IMR-90 (cell line): ENCODE measurements around the gene BCS1L. TPM values are rescaled to one million over a fixed set of nuclear protein-coding genes. Genes with fewer than 3 reads are reported as not detected.
A peak's percentile ranks its signal among the peaks of the same experiment; 100 is the strongest.

Experiments used
- ATAC-seq: fragments of 200-7000 bp; cut with Tn5 transposase; 2 replicates; pipeline ENCODE4 v1.9.1; 2020; ENCODE audit warnings: low read depth, mild to moderate bottlenecking, moderate library complexity
- BruUV-seq: library from RNA; stranded (reverse); fragments of 400-500 nt; replicated peaks from 2 replicates; lab custom pipeline; 2021; lab: Mats Ljungman, UMichigan
- CTCF ChIA-PET: fragments of 300-600 bp; formaldehyde crosslinking; extraction: SDS; loops from one replicate; lab custom pipeline; 2021; ENCODE audit warnings: antibody characterized with exemption; lab: Yijun Ruan, JAX
- POLR2A ChIA-PET: fragments of 300-600 bp; sonication (Branson Sonifier 250); formaldehyde crosslinking; loops from one replicate; lab custom pipeline; 2022; ENCODE audit warnings: antibody characterized with exemption; ENCODE audit not compliant: unreplicated experiment; lab: Charles Lee
- DNase-seq: peaks from one replicate; pipeline ENCODE4 v3.0.0; 2013
- H2AFZ ChIP-seq: replicated peaks from 2 replicates; pipeline ENCODE3; 2013; ENCODE audit warnings: low read length, mild to moderate bottlenecking; ENCODE audit not compliant: poor library complexity
- H2AK5ac ChIP-seq: 2 replicates; pipeline ENCODE4 v1.6.1; 2013; ENCODE audit warnings: low read depth, low read length, inconsistent platforms
- H2AK9ac ChIP-seq: replicated peaks from 2 replicates; pipeline ENCODE3; 2013; ENCODE audit warnings: mild to moderate bottlenecking, low read depth, low read length, moderate library complexity; ENCODE audit not compliant: poor library complexity
- H2BK120ac ChIP-seq: 2 replicates; pipeline ENCODE4 v1.6.1; 2013; ENCODE audit warnings: low read depth, low read length, inconsistent platforms
- H2BK15ac ChIP-seq: 3 replicates; pipeline ENCODE4 v1.6.1; 2013; ENCODE audit warnings: low read depth, low read length, inconsistent platforms
- H2BK20ac ChIP-seq: 2 replicates; pipeline ENCODE4 v1.6.1; 2013; ENCODE audit warnings: low read depth, mild to moderate bottlenecking, inconsistent platforms, low read length, moderate library complexity
- H2BK5ac ChIP-seq: 2 replicates; pipeline ENCODE4 v1.6.1; 2013; ENCODE audit warnings: mild to moderate bottlenecking, low read depth, low read length, inconsistent platforms; ENCODE audit not compliant: poor library complexity, severe bottlenecking
- H3K14ac ChIP-seq: replicated peaks from 2 replicates; pipeline ENCODE4 v1.6.1; 2013; ENCODE audit warnings: low read depth, low read length, inconsistent platforms
- H3K18ac ChIP-seq: 2 replicates; pipeline ENCODE4 v1.6.1; 2013; ENCODE audit warnings: low read depth, low read length, control low read depth
- H3K23ac ChIP-seq: 2 replicates; pipeline ENCODE4 v1.6.1; 2013; ENCODE audit warnings: low read depth, low read length, inconsistent platforms
- H3K27ac ChIP-seq: 2 replicates; pipeline ENCODE4 v1.5.1; 2013; ENCODE audit warnings: mild to moderate bottlenecking, control low read depth, low read length; ENCODE audit not compliant: insufficient read depth
- H3K27me3 ChIP-seq: 2 replicates; pipeline ENCODE4 v1.6.1; 2013; ENCODE audit warnings: low read length; ENCODE audit not compliant: control insufficient read depth, insufficient read depth
- H3K36me3 ChIP-seq: 2 replicates; pipeline ENCODE4 v1.6.1; 2013; ENCODE audit warnings: low read length, mixed read lengths; ENCODE audit not compliant: control insufficient read depth, insufficient read depth
- H3K4ac ChIP-seq: 2 replicates; pipeline ENCODE4 v1.6.1; 2013; ENCODE audit warnings: low read depth, low read length, inconsistent platforms
- H3K4me1 ChIP-seq: 2 replicates; pipeline ENCODE4 v1.6.1; 2013; ENCODE audit warnings: low read length, mixed read lengths; ENCODE audit not compliant: control insufficient read depth, insufficient read depth
- H3K4me2 ChIP-seq: 2 replicates; pipeline ENCODE4 v1.6.1; 2013; ENCODE audit warnings: low read depth, mild to moderate bottlenecking, control low read depth, low read length, moderate library complexity
- H3K4me3 ChIP-seq: 2 replicates; pipeline ENCODE4 v1.5.1; 2013; ENCODE audit warnings: low read depth, mild to moderate bottlenecking, control low read depth, low read length, moderate library complexity; ENCODE audit not compliant: insufficient read depth
- H3K56ac ChIP-seq: 2 replicates; pipeline ENCODE4 v1.6.1; 2013; ENCODE audit warnings: low read length, inconsistent platforms; ENCODE audit not compliant: insufficient read depth; ENCODE audit errors: extremely low read depth
- H3K79me1 ChIP-seq, 2 experiments: 2 replicates each; pipeline ENCODE4 v1.6.1; 2013; ENCODE audit warnings: low read length in 2 of 2, inconsistent platforms in 1 of 2, low read depth in 1 of 2
- H3K9ac ChIP-seq: 2 replicates; pipeline ENCODE4 v1.6.1; 2013; ENCODE audit warnings: low read depth, low read length, control low read depth
- H3K9me1 ChIP-seq: 2 replicates; pipeline ENCODE4 v1.6.1; 2013; ENCODE audit warnings: low read length, inconsistent platforms; ENCODE audit not compliant: insufficient read depth
- H3K9me3 ChIP-seq: 2 replicates; pipeline ENCODE4 v1.6.1; 2013; ENCODE audit warnings: low read length; ENCODE audit not compliant: control insufficient read depth, insufficient read depth
- H4K20me1 ChIP-seq: 2 replicates; pipeline ENCODE4 v1.6.1; 2013; ENCODE audit warnings: low read length, inconsistent platforms; ENCODE audit not compliant: insufficient read depth
- H4K5ac ChIP-seq: 2 replicates; pipeline ENCODE4 v1.6.1; 2013; ENCODE audit warnings: mild to moderate bottlenecking, low read depth, low read length, control low read depth
- H4K8ac ChIP-seq, 2 experiments: 2 replicates each; pipeline ENCODE4 v1.6.1; 2013; ENCODE audit warnings: low read depth in 2 of 2, low read length in 2 of 2, control low read depth in 1 of 2, inconsistent platforms in 1 of 2
- H4K91ac ChIP-seq: 2 replicates; pipeline ENCODE4 v1.6.1; 2013; ENCODE audit warnings: low read depth, low read length, inconsistent platforms; ENCODE audit not compliant: insufficient read depth
- BHLHE40 ChIP-seq: fragments of 150-350 bp; IDR thresholded peaks from 2 replicates; pipeline ENCODE4 v1.6.1; 2016; ENCODE audit warnings: mild to moderate bottlenecking, low read depth, low read length
- MAFK ChIP-seq: IDR thresholded peaks from 2 replicates; pipeline ENCODE4 v1.6.1; 2012; ENCODE audit warnings: low read depth, low read length, improper control_type of control experiment
- POLR2A ChIP-seq: IDR thresholded peaks from 2 replicates; pipeline ENCODE4 v1.6.1; 2012; ENCODE audit warnings: mild to moderate bottlenecking, low read depth, low read length
- WGBS, 2 experiments: methylation state at CpG; one replicate each; pipeline versions ENCODE4 v1.1.5 to v1.1.7; 2013; ENCODE audit warnings: missing lambda C conversion rate in 2 of 2; ENCODE audit not compliant: insufficient read length in 1 of 2; ENCODE audit errors: extremely low coverage in 2 of 2; 5-methylcytosine and 5-hydroxymethylcytosine counted together
- dilution Hi-C: fragments of 300-500 bp; cut with HindIII; formaldehyde crosslinking; loops from one replicate; pipeline ENCODE4 v1.14.3; 2018; ENCODE audit warnings: low sequenced_read_pairs; ENCODE audit not compliant: unreplicated experiment
- in situ Hi-C: fragments of 300-500 bp; cut with MboI; formaldehyde crosslinking; loops from 3 replicates; pipeline ENCODE4 v1.14.3; 2019; ENCODE audit warnings: low sequenced_read_pairs, inconsistent platforms, mixed read lengths
- intact Hi-C: fragments of 100-400 bp; cut with micrococcal nuclease; formaldehyde crosslinking; loops from 2 replicates; pipeline ENCODE4 v1.10.0; 2022
- polyA plus RNA-seq, 3 experiments: library from polyadenylated mRNA; depleted of rRNA; stranded (reverse); fragments of >200 nt; gene quantifications; 2 replicates each; pipeline ENCODE4 v1.2.3, GENCODE V29; 2012; ENCODE audit warnings: low replicate concordance in 1 of 3
- total RNA-seq: library from RNA; depleted of rRNA; stranded (reverse); fragments of >200 nt; gene quantifications from 2 replicates; pipeline ENCODE4 v1.2.3, GENCODE V29; 2012
- TF ChIP-seq, protein P1 (sequence below): fragments of 150-350 bp; IDR thresholded peaks from 2 replicates; pipeline ENCODE4 v1.6.1; 2017; ENCODE audit warnings: mild to moderate bottlenecking, antibody characterized with exemption, low read length, low read depth

Gene BCS1L
- total and polyA plus RNA-seq, 2 of the 4 experiments (the other 2 are of a cell fraction) = 39.1 to 56.7 TPM

GRCh38 chr2:218694405-218695145 lies 35.1 kb downstream of the BCS1L start:
- dilution Hi-C loops = no loop called here
- no peak overlapping the region for H2BK15ac ChIP-seq
- H2AK5ac ChIP-seq = no peak overlapping the region
- no peak overlapping the region for H2BK5ac ChIP-seq
- ChIA-PET POLR2A (no interaction called here), CTCF (interaction anchor here (1.7 kb wide), 1 partner anchor 16 kb away, joined by 4 read pairs; the partner anchor contains the start of gene TTLL4)
- H3K9me3 ChIP-seq = no peaks in the 10 kb centered on the region
- WGBS, 2 experiments = no CpG with 5 or more reads among the region's 3 CpGs
- no peak overlapping the region for H4K5ac ChIP-seq
- H4K20me1 ChIP-seq = no peaks in the 10 kb centered on the region
- H3K4me2 ChIP-seq = no peak overlapping the region
- in situ Hi-C loops = no loop called here
- TF ChIP-seq, protein P1, sequence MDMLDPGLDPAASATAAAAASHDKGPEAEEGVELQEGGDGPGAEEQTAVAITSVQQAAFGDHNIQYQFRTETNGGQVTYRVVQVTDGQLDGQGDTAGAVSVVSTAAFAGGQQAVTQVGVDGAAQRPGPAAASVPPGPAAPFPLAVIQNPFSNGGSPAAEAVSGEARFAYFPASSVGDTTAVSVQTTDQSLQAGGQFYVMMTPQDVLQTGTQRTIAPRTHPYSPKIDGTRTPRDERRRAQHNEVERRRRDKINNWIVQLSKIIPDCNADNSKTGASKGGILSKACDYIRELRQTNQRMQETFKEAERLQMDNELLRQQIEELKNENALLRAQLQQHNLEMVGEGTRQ = no peak
- TF ChIP-seq MAFK (no peak), BHLHE40 (no peak), POLR2A (no peak)
- H3K27ac ChIP-seq = no peak overlapping the region
- no peak overlapping the region for H3K18ac ChIP-seq
- no peak overlapping the region for H3K4me3 ChIP-seq
- H4K91ac ChIP-seq = no peak overlapping the region
- no peak overlapping the region for H3K4ac ChIP-seq
- H2BK20ac ChIP-seq = no peak overlapping the region
- no peak overlapping the region for H2AK9ac ChIP-seq
- no TSS peak for BruUV-seq
- peaks cover 52% of the 10 kb centered on the region for H3K36me3 ChIP-seq
- H3K23ac ChIP-seq = no peak overlapping the region
- H2BK120ac ChIP-seq = no peak overlapping the region
- H3K79me1 ChIP-seq = no peaks in the 10 kb centered on the region
- H3K56ac ChIP-seq = no peak overlapping the region
- no peak overlapping the region for H3K14ac ChIP-seq
- no peak overlapping the region for H2AFZ ChIP-seq
- DNase-seq = peak; percentile 61
- H3K9me1 ChIP-seq = peaks cover 4% of the 10 kb centered on the region; the same call in 1 of the 2 replicates
- H4K8ac ChIP-seq = no peak overlapping the region
- no peak overlapping the region for H3K9ac ChIP-seq
- intact Hi-C loops = no loop called here
- H3K4me1 ChIP-seq = peaks cover 3% of the 10 kb centered on the region; the same call in 1 of the 2 replicates
- no peaks in the 10 kb centered on the region for H3K27me3 ChIP-seq
- peak; percentile 70 for ATAC-seq
